Measurements from ENCODE around the gene CST11.

CST11 gene

GRCh38 chr20:23452776-23453175, at the start of gene CST11:
CST11 (minus strand) TSS chr20:23452876; CDS start chr20:23452811, 65 bp downstream.
- Histone ChIP-seq H3K36me3 (ENCODE audit: insufficient read depth) (no peaks in the 10 kb centered on the region), H3K4me3 (IDR thresholded peaks at IDR 0.05; ENCODE audit: insufficient read depth, low read depth, low read length) (no peak within 1 kb of the TSS), H2AFZ (ENCODE audit: low read depth) (no peak within 1 kb of the TSS), H3K4me1 (ENCODE audit: low read depth, poor library complexity, severe bottlenecking) (no peaks in the 10 kb centered on the region), H3K9ac (no peak within 1 kb of the TSS), H3K79me2 (ENCODE audit: insufficient read depth, low read depth) (no peaks in the 10 kb centered on the region), H4K20me1 (ENCODE audit: insufficient read depth) (no peaks in the 10 kb centered on the region), H3K27me3 (ENCODE audit: insufficient read depth, low read depth) (no peaks in the 10 kb centered on the region), H3K4me2 (no peak within 1 kb of the TSS), H3K27ac (no peak within 1 kb of the TSS)
- TF ChIP-seq, protein P1, sequence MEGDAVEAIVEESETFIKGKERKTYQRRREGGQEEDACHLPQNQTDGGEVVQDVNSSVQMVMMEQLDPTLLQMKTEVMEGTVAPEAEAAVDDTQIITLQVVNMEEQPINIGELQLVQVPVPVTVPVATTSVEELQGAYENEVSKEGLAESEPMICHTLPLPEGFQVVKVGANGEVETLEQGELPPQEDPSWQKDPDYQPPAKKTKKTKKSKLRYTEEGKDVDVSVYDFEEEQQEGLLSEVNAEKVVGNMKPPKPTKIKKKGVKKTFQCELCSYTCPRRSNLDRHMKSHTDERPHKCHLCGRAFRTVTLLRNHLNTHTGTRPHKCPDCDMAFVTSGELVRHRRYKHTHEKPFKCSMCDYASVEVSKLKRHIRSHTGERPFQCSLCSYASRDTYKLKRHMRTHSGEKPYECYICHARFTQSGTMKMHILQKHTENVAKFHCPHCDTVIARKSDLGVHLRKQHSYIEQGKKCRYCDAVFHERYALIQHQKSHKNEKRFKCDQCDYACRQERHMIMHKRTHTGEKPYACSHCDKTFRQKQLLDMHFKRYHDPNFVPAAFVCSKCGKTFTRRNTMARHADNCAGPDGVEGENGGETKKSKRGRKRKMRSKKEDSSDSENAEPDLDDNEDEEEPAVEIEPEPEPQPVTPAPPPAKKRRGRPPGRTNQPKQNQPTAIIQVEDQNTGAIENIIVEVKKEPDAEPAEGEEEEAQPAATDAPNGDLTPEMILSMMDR (conservative IDR thresholded peaks at IDR 0.05; ENCODE audit: low read depth, low read length) = no peak

GRCh38 chr20:23501926-23502325, 49.2 kb upstream of the CST11 start:
- Histone ChIP-seq H3K27ac (no peak overlapping the region), H3K79me2 (ENCODE audit: insufficient read depth, low read depth) (no peaks in the 10 kb centered on the region), H4K20me1 (ENCODE audit: insufficient read depth) (no peaks in the 10 kb centered on the region), H2AFZ (ENCODE audit: low read depth) (no peak overlapping the region), H3K4me3 (IDR thresholded peaks at IDR 0.05; ENCODE audit: insufficient read depth, low read depth, low read length) (no peak overlapping the region), H3K36me3 (ENCODE audit: insufficient read depth) (no peaks in the 10 kb centered on the region), H3K9ac (no peak overlapping the region), H3K4me2 (no peak overlapping the region), H3K4me1 (ENCODE audit: low read depth, poor library complexity, severe bottlenecking) (no peaks in the 10 kb centered on the region), H3K27me3 (ENCODE audit: insufficient read depth, low read depth) (no peaks in the 10 kb centered on the region)
- TF ChIP-seq, protein P1 (conservative IDR thresholded peaks at IDR 0.05; ENCODE audit: low read depth, low read length) = no peak

- Histone ChIP-seq H3K79me2 (ENCODE audit: insufficient read depth, low read depth) (no peaks in the 10 kb centered on the region), H3K4me3 (IDR thresholded peaks at IDR 0.05; ENCODE audit: insufficient read depth, low read depth, low read length) (no peak overlapping the region), H3K4me2 (no peak overlapping the region), H4K20me1 (ENCODE audit: insufficient read depth) (no peaks in the 10 kb centered on the region), H3K27ac (no peak overlapping the region), H3K36me3 (ENCODE audit: insufficient read depth) (no peaks in the 10 kb centered on the region), H2AFZ (ENCODE audit: low read depth) (no peak overlapping the region), H3K9ac (no peak overlapping the region), H3K27me3 (ENCODE audit: insufficient read depth, low read depth) (no peaks in the 10 kb centered on the region), H3K4me1 (ENCODE audit: low read depth, poor library complexity, severe bottlenecking) (no peaks in the 10 kb centered on the region)
- TF ChIP-seq, protein P1 (conservative IDR thresholded peaks at IDR 0.05; ENCODE audit: low read depth, low read length) = no peak
Measured at GRCh38 chr20:23497536-23497935, 44.9 kb upstream of the CST11 start.

GRCh38 chr20:23493172-23493772, 40.6 kb upstream of the CST11 start:
- Histone ChIP-seq H3K27me3 (ENCODE audit: insufficient read depth, low read depth) (no peaks in the 10 kb centered on the region), H4K20me1 (ENCODE audit: insufficient read depth) (no peaks in the 10 kb centered on the region), H3K79me2 (ENCODE audit: insufficient read depth, low read depth) (no peaks in the 10 kb centered on the region), H3K4me2 (no peak overlapping the region), H2AFZ (ENCODE audit: low read depth) (no peak overlapping the region), H3K36me3 (ENCODE audit: insufficient read depth) (no peaks in the 10 kb centered on the region), H3K4me1 (ENCODE audit: low read depth, poor library complexity, severe bottlenecking) (no peaks in the 10 kb centered on the region), H3K4me3 (IDR thresholded peaks at IDR 0.05; ENCODE audit: insufficient read depth, low read depth, low read length) (no peak overlapping the region), H3K9ac (no peak overlapping the region), H3K27ac (no peak overlapping the region)
- TF ChIP-seq, protein P1 (conservative IDR thresholded peaks at IDR 0.05; ENCODE audit: low read depth, low read length) = no peak
